ENCODE measurements around the gene CHGA. TPM values are rescaled to one million over a fixed set of nuclear protein-coding genes. Genes with fewer than 3 reads are reported as not detected.

The CHGA gene
- total and polyA plus RNA-seq, 2 donors from 2014 or later = 0.38 to 6.6 TPM

DNA sequence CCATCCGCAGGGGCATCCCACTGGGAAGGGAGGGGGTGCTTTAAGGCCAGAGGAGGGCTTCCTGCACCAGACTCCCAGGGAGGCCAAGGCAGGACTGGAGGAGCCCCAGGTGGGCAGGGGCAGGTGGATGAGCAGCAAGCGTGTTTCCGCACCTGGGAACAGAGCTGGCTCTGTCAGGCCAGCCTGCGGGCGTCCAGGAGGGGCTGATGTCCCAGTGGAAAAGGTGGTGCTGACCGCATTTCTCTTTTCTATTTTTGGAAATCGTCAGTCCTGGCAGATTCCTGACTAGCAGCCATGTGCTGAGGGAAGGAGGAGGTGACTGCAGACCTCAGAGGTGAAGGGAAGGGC, 27.2 kb downstream of the CHGA start:
- peaks cover 0 to 34% (median 16%) of the 10 kb centered on the region in 3 donors for H3K36me3 ChIP-seq (ENCODE audit: control insufficient read depth in 2 of 3, insufficient read depth in 3 of 3, low read length in 3 of 3)

DNA sequence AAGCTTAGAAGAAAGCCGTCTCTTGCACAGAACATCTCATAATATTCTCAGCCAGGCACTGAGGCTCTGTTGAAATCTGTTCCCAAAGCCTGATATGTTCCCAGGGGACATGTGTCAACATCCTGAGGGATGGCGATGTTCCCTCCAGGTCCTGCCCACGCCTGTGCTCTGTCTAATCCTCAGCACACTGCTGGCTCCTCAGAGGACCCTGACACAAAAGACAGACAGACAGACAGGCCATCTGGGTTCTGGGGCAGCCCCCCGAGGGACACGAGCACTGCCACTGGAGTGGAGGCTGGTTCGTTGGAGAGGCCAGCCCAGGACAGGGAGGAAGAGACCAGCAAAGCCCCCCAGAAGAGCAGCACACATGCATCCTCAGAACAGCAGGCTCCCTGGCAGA, 27.8 kb downstream of the CHGA start:
- FAIRE-seq = no peak
- intact Hi-C loops (cut with DNase I) = loop anchor here (10.0 kb wide), 1 partner anchor 184 kb away; no protein-coding TSS in a partner anchor
- H3K9ac ChIP-seq (ENCODE audit: low read length in 3 of 3) = no peak overlapping the region
- H3K36me3 ChIP-seq (ENCODE audit: control insufficient read depth in 2 of 3, insufficient read depth in 3 of 3, low read length in 3 of 3) = peaks cover 0 to 34% (median 18%) of the 10 kb centered on the region in 3 donors
- no peak overlapping the region for H3K27ac ChIP-seq (ENCODE audit: low read depth in 2 of 2, low read length in 2 of 2)
- H3K9me3 ChIP-seq (ENCODE audit: control insufficient read depth in 2 of 3, insufficient read depth in 1 of 3, low read length in 3 of 3) = no peaks in the 10 kb centered on the region
- DNase-seq = peak in 1 of 5 donors; percentile 51
- TF ChIP-seq, protein P1, sequence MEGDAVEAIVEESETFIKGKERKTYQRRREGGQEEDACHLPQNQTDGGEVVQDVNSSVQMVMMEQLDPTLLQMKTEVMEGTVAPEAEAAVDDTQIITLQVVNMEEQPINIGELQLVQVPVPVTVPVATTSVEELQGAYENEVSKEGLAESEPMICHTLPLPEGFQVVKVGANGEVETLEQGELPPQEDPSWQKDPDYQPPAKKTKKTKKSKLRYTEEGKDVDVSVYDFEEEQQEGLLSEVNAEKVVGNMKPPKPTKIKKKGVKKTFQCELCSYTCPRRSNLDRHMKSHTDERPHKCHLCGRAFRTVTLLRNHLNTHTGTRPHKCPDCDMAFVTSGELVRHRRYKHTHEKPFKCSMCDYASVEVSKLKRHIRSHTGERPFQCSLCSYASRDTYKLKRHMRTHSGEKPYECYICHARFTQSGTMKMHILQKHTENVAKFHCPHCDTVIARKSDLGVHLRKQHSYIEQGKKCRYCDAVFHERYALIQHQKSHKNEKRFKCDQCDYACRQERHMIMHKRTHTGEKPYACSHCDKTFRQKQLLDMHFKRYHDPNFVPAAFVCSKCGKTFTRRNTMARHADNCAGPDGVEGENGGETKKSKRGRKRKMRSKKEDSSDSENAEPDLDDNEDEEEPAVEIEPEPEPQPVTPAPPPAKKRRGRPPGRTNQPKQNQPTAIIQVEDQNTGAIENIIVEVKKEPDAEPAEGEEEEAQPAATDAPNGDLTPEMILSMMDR (IDR thresholded peaks at IDR 0.05; ENCODE audit: borderline replicate concordance, extremely low read depth, insufficient read depth) = no peak
- H3K27me3 ChIP-seq (ENCODE audit: control insufficient read depth, insufficient read depth, low read length) = no peaks in the 10 kb centered on the region
- no peak overlapping the region for H3K4me3 ChIP-seq (ENCODE audit: low read length in 3 of 3)
- peaks cover 0 to 6% (median 0%) of the 10 kb centered on the region in 3 donors for H3K4me1 ChIP-seq (ENCODE audit: control insufficient read depth in 2 of 3, insufficient read depth in 2 of 3, low read depth in 1 of 3, low read length in 3 of 3)

More for the DNA sequence above, 27.2 kb downstream of the CHGA start:
- FAIRE-seq (no peak), DNase-seq (peak in 1 of 5 donors; percentile 55)
- Histone ChIP-seq H3K9ac (ENCODE audit: low read length in 3 of 3) (no peak overlapping the region), H3K4me1 (ENCODE audit: control insufficient read depth in 2 of 3, insufficient read depth in 2 of 3, low read depth in 1 of 3, low read length in 3 of 3) (peaks cover 0 to 6% (median 0%) of the 10 kb centered on the region in 3 donors), H3K9me3 (ENCODE audit: control insufficient read depth in 2 of 3, insufficient read depth in 1 of 3, low read length in 3 of 3) (no peaks in the 10 kb centered on the region), H3K27ac (ENCODE audit: low read depth in 2 of 2, low read length in 2 of 2) (no peak overlapping the region), H3K4me3 (ENCODE audit: low read length in 3 of 3) (no peak overlapping the region), H3K27me3 (ENCODE audit: control insufficient read depth, insufficient read depth, low read length) (no peaks in the 10 kb centered on the region)
- TF ChIP-seq, protein P1 (IDR thresholded peaks at IDR 0.05; ENCODE audit: borderline replicate concordance, extremely low read depth, insufficient read depth) = no peak
- intact Hi-C loops (cut with DNase I) = loop anchor here (10.0 kb wide), 1 partner anchor 185 kb away; no protein-coding TSS in a partner anchor

DNA sequence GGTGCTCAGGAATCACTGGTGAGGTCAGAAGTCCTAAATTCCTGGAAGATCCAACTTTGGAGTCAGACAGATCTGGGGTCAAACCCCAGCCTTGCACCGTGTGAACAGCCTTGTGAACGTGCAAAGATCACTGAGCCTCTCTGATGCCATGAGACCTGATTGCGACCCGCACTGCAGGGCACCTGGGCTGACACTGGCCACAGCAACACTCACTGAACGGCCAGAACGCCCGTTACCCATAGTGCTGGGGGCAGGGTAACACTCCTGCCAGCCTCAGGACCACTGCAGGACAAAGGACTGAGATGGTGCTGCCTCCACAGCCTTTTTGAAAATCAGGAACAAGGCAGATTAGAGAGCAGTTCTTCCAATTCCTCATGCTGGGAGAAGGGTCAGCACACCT, 28.3 kb downstream of the CHGA start:
- Histone ChIP-seq H3K27ac (ENCODE audit: low read depth in 2 of 2, low read length in 2 of 2) (no peak overlapping the region), H3K9me3 (ENCODE audit: control insufficient read depth in 2 of 3, insufficient read depth in 1 of 3, low read length in 3 of 3) (no peaks in the 10 kb centered on the region), H3K4me3 (ENCODE audit: low read length in 3 of 3) (no peak overlapping the region), H3K9ac (ENCODE audit: low read length in 3 of 3) (no peak overlapping the region), H3K27me3 (ENCODE audit: control insufficient read depth, insufficient read depth, low read length) (no peaks in the 10 kb centered on the region), H3K4me1 (ENCODE audit: control insufficient read depth in 2 of 3, insufficient read depth in 2 of 3, low read depth in 1 of 3, low read length in 3 of 3) (peaks cover 0 to 6% (median 0%) of the 10 kb centered on the region in 3 donors), H3K36me3 (ENCODE audit: control insufficient read depth in 2 of 3, insufficient read depth in 3 of 3, low read length in 3 of 3) (peaks cover 0 to 37% (median 20%) of the 10 kb centered on the region in 3 donors)
- FAIRE-seq (no peak), DNase-seq (peak in 1 of 5 donors; percentile 46)
- intact Hi-C loops (cut with DNase I) = loop anchor here (10.0 kb wide), 1 partner anchor 184 kb away; no protein-coding TSS in a partner anchor
- TF ChIP-seq, protein P1 (IDR thresholded peaks at IDR 0.05; ENCODE audit: borderline replicate concordance, extremely low read depth, insufficient read depth) = no peak
